Body of pancreas (tissue), 4 donors: ENCODE results near the gene DDO.

Source experiments
- CTCF ChIP-seq, 7 experiments: fragments of 450-650 bp in 4 of 7; fragments of 200-600 bp in 3 of 7; sonication (generic) in 3 of 7; IDR thresholded peaks; one replicate each; pipeline ENCODE4 v1.5.1; 2016 to 2019; ENCODE audit warnings: antibody characterized with exemption in 7 of 7
- POLR2A ChIP-seq, 3 donors: fragments of 450-650 bp; IDR thresholded peaks; one replicate each; pipeline ENCODE4 v1.6.1; 2016; ENCODE audit warnings: antibody characterized with exemption in 3 of 3, mild to moderate bottlenecking in 2 of 3

DNA sequence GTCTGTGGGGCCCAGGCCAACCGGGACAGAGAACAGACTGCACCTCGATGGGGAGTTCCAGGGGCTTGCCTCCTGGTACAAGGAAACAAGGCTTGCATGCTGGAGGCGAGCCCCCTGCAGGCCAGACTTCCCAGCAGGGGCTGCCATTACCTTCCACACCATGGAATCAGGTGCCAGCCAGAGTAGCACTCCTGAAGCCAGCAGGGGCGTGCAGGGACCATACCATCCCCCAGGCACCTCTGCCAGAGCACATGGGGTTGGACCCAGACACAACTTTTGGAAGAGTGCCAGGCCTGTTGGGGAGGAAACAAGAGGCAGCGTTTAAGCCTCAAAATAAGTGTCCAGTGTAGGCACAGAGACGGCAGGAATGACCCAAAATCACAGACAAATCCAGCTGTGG, 6.5 kb downstream of the DDO start:
- TF ChIP-seq CTCF (IDR thresholded peaks at IDR 0.05) = no peak
- no peak for TF ChIP-seq POLR2A (IDR thresholded peaks at IDR 0.05)
